HL-60/S4 (cell line): Measurements from ENCODE around the gene PTCD3.

ENCODE experiments used
- in situ Hi-C: fragments of 300-500 bp; cut with MboI; formaldehyde crosslinking; loops from 2 replicates; pipeline ENCODE4 v1.14.3; 2022; ENCODE audit warnings: low sequenced_read_pairs

Gene PTCD3

GRCh38 chr2:86079981-86080911, 25.8 kb upstream of the PTCD3 start:
- in situ Hi-C loops, result loop anchor here (5.0 kb wide), 1 partner anchor 253 kb away; no protein-coding TSS in a partner anchor

GRCh38 chr2:86081724-86082123, 24.3 kb upstream of the PTCD3 start:
- in situ Hi-C loops, result no loop called here

DNA sequence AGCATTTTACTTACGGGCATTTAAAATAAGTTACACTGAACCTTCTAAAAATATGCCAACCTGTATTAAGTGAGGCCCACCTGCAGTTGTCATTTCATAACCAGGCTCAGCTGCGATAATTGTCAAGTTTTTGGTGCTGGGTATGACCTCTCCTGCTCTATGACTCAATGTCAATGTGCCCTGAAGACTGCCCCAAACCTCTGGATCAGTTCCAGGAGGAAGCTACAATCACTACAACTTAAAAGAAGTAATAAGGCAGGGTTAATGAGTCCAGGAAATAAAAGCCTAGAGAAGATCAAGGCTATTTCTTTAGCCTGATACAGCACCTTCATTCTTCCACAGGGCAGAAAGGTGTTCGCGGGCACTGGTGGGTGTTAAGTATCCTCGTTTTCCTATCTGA, 23.3 kb upstream of the PTCD3 start:
- in situ Hi-C loops, result no loop called here

DNA sequence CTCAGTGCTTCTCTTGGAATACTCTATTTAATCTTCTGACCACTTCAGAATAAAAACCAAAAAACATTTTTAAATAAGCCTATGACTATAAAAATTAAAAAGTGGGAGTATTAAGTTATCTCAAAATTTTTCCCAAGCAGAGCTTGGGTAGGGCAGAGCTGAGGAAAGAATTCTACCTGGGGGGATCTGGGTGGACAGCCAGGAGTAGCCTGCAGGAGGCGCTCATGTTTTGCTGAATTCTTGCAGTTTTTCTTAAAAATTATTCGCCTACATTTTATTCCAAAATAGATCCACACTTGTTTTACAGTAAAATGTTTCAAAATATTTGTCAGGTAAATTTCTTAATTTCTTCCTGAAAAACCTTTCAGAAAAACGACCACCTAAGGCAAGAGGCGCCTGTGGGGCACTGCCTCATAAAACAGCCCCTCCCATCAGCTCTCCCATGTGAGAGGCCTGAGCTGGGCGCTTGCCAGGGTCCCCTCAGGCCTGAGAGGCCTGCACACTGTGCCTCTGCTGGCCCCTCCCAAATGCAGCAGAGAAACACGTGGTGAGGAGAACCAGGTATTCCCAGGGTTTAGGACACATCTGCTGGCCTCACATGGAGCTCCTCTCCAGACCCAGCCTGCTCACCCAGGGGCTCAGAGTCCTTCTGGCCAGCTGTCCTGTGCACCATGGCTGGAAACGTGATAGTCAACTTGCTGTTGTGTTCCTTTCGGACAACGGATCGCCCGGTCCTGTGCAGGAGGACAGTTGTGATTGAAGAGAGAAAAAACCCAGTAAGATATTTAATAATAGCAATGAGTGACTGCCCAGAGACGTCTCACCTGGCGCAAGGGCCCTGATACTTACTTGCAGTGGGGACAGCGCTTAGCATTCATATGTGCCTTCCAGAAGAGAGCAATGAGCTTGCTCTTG, 17.8 kb upstream of the PTCD3 start:
- in situ Hi-C loops, result no loop called here

GRCh38 chr2:86094229-86094628, 11.8 kb upstream of the PTCD3 start:
- in situ Hi-C loops, result no loop called here

DNA sequence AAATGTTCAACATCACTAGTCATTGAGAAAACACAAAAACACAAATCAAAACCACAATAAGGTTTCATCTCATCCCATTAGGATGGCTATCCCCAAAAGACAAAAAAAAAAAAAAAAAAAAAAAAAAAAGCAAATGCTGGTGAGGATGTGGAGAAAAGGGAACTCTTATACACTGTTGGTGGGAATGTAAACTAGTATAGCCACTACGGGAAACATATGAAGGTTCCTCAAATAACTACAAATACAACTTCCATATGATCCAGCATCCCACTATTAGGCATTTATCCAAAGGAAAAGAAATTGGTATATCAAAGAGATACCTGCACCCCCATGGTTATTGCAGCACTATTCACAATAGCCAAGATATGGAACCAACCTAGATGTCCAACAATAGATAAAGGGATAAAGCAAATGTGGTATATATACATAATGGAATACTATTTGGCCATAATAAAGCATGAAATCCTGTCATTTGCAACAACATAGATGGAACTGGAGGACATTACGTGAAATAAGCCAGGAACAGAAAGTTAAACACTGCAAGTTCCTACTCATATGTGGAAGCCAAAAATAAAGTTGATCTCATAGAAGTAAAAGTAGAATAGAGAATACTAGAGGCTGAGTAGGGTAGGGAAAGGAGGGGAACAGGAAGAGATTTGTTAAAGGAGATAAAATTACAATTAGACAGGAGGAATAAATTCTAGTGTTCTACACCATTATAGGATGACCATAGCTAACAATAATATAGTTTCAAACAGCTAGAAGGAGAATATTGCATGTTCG, 8.7 kb upstream of the PTCD3 start:
- in situ Hi-C loops, result no loop called here

DNA sequence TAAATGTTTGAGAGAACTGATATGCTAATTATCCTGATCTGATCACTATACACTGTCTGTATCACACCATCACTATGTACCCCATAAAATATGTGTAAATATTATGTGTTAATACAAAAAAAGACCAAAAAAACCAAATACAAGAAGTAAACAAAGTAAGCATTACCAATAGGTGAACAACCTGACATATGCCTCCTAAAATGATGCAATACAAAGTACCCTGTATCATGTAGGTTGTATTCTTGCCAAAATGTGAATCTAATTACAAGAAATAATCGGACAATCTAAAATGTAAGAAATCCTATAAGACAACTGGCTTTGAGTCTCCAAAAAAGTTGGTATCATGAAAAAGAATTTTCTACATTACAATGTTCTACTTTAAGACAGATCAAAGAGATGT, 8.1 kb upstream of the PTCD3 start:
- in situ Hi-C loops, result no loop called here

GRCh38 chr2:86102157-86102556, 3.9 kb upstream of the PTCD3 start:
- in situ Hi-C loops, result no loop called here

GRCh38 chr2:86105252-86105968, 625 bp upstream of the PTCD3 start, which contains the start of gene POLR1A:
Gene POLR1A, minus strand, starts transcription at chr2:86105886. Its CDS starts 110 bp downstream, at chr2:86105776.
- in situ Hi-C loops, result no loop called here

DNA sequence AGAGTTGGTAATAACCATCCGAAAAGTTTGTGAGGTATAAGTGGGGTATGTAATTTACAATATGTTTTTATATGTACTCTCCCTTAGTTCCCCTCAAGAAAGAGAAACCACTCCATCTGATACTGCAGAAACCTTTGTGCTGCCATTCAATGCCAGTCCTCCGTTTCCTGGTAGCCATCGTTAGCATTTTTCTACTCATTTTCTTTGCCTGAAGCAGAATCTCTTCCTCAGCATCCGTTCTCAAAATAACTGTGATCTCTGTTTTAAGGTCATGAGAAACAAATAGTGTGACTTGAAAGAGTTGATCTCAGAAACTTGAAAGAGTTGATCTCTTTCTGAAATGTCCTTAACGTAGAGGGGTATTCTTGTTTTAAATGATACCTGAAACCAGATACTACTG, 996 bp downstream of the PTCD3 start:
- in situ Hi-C loops, result no loop called here

GRCh38 chr2:86118130-86118529, 12.1 kb downstream of the PTCD3 start:
- in situ Hi-C loops, result no loop called here

GRCh38 chr2:86123328-86123925, 17.4 kb downstream of the PTCD3 start:
- in situ Hi-C loops, result no loop called here

- in situ Hi-C loops, result no loop called here
Observed at GRCh38 chr2:86124683-86125082, 18.6 kb downstream of the PTCD3 start.

GRCh38 chr2:86134709-86135108, 28.7 kb downstream of the PTCD3 start:
- in situ Hi-C loops, result no loop called here

- in situ Hi-C loops, result no loop called here
Observed at GRCh38 chr2:86135653-86136052, 29.6 kb downstream of the PTCD3 start.

DNA sequence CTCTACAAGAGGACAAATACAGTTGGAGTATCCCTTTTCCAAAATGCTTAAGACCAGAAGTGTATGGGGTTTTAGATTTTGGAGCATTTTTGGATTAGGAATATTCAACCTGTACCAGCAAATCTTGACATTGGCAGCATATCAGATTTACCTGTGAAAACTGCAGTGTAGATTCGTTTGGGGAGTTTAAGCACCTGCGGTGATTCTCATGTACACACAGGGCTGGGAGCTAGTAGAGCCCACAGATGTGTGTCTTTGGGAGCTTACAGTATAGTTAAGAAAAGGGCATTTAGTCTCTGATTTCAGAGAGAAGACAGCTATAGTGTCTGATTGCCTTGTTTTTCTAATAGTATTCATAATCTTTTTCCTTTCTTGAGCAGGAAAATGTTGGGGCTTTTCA, 30.1 kb downstream of the PTCD3 start:
- in situ Hi-C loops, result no loop called here

DNA sequence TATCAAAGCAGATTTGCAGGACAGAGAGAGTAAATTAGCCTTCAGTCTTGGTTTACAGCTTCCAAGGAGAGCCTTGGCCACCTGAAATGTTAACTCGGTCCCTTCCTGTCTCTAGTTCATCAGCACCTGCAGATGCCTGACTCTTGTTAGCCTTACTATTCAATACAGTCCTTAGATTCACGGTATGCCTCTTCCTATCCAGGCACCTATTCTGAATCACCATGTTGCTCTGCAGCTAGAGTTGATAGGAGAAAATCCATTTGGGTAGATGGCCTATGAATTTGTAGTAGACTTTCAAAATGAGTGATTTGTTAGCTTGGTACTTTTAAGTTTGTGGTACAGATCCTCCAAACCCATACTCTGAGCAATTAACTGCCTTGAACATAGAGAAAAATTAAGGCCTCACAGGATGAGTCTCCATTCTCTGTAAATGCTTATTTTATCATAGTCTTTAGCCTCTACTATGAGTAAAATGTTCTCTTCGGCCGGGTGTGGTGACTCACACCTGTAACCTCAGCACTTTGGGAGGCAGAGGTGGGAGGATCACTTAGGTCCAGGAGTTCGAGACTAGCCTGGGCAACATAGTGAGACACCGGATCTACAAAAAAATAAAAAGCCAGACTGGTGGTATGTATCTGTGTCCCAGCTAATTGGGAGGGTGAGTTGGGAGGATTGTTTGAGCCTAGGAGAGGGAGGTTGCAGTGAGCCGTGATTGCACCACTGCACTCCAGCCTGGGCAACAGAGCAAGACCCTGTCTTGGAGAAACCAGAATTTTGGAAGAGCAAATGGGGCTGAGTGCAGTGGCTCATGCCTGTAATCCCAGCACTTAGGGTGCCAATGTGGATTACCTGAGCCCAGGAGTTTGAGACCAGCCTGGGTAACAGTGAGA, 32.9 kb downstream of the PTCD3 start:
- in situ Hi-C loops, result no loop called here

- in situ Hi-C loops, result no loop called here
Observed at GRCh38 chr2:86139981-86140380, 33.9 kb downstream of the PTCD3 start.

DNA sequence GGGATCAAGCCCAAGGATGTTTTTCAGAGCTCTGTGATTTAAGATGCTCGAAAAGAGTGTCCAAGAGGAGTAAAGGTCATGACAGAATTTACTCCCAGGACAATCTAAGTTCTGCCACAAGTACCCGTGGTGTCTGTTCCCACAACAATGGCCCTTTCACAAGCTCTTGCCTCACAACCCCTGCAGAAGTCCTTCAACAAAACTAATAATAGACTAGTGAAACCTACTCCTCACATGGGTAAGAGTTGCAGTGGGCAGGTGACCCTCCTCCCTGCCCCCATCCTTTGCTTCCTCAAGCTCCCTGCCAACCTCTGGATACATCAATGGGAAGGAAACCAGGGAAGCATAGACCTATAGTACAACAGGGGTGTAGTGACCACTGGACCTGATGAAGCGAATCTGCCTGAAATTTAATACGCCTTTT, 34.9 kb downstream of the PTCD3 start:
- in situ Hi-C loops, result no loop called here
